GM23248 (cell line): ENCODE data around the gene TMC2.

Experiments
- EZH2 ChIP-seq: fragments of 200-600 bp; sonication (generic); IDR thresholded peaks from 2 replicates; pipeline ENCODE4 v1.6.1; 2018; ENCODE audit warnings: antibody characterized with exemption, mild to moderate bottlenecking; ENCODE audit not compliant: insufficient read depth, poor library complexity, severe bottlenecking
- EZH2phosphoT487 ChIP-seq: fragments of 200-600 bp; sonication (generic); IDR thresholded peaks from 2 replicates; pipeline ENCODE4 v1.6.1; 2018; ENCODE audit warnings: antibody characterized with exemption, moderate library complexity, mild to moderate bottlenecking, low read depth; ENCODE audit not compliant: insufficient read depth

DNA sequence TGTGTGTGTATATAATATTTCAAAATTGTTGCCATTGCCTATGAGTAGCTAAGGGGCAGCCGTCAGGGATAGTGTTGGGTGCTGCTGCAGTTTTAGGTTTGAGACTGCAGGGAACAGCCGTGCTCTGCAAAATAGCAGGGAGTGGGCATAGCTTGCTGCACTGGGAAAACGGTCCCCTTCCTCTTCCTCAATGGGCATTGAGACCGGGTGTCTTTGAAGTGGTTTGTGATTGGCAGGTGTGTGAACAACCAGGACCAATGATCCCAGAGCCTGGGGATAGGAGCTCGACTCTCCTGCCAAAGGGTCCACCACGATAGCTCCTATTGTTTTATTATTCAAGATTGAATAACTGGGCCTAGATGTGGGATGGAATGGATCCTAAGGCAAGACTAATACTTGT, 151.1 kb downstream of the TMC2 start:
- TF ChIP-seq EZH2, result no peak
- no peak for TF ChIP-seq EZH2phosphoT487
